K562 (cell line): ENCODE results near the gene IRF9. TPM values are rescaled to one million over a fixed set of nuclear protein-coding genes. Genes with fewer than 3 reads are reported as not detected.

Experiments used
- CAMTA2 ChIP-seq: fragments of 250-450 bp; sonication (Bioruptor Pico); conservative IDR thresholded peaks from 2 replicates; pipeline ENCODE4 v1.5.1; 2022
- CBX2 ChIP-seq: fragments of 200-600 bp; sonication (generic); IDR thresholded peaks from one replicate; pipeline ENCODE4 v1.6.1; 2012; ENCODE audit warnings: mild to moderate bottlenecking, low read length, inconsistent platforms; ENCODE audit not compliant: insufficient read depth, poor library complexity, severe bottlenecking
- CHAMP1 ChIP-seq: fragments of 450-650 bp; IDR thresholded peaks from 2 replicates; pipeline ENCODE4 v1.6.1; 2016; ENCODE audit warnings: mild to moderate bottlenecking
- DEAF1 ChIP-seq: fragments of 450-650 bp; formaldehyde crosslinking; IDR thresholded peaks from 2 replicates; pipeline ENCODE4 v1.4.0; 2020; ENCODE audit warnings: mild to moderate bottlenecking, moderate library complexity
- HIVEP1 ChIP-seq: fragments of 250-450 bp; sonication (Bioruptor Pico); IDR thresholded peaks from 2 replicates; pipeline ENCODE4 v1.4.0; 2020; ENCODE audit warnings: mild to moderate bottlenecking
- IRF2 ChIP-seq: sonication (generic); formaldehyde crosslinking; IDR thresholded peaks from 2 replicates; pipeline ENCODE4 v1.8.1; 2022; ENCODE audit warnings: mild to moderate bottlenecking, missing genetic modification reagents
- KLF1 ChIP-seq: fragments of 450-650 bp; IDR thresholded peaks from 2 replicates; pipeline ENCODE4 v1.6.1; 2016; ENCODE audit warnings: missing genetic modification characterization, missing compliant biosample characterization
- KLF10 ChIP-seq: fragments of 250-450 bp; sonication (Bioruptor Pico); IDR thresholded peaks from 2 replicates; pipeline ENCODE4 v1.6.1; 2021; ENCODE audit warnings: matching md5 sums
- NRF1 ChIP-seq, 2 experiments: fragments of 450-650 bp; IDR thresholded peaks in 1 of 2; conservative IDR thresholded peaks in 1 of 2; 2 replicates each; pipeline ENCODE4 v1.6.1; 2014; ENCODE audit warnings: mild to moderate bottlenecking in 2 of 2
- TEAD4 ChIP-seq, 2 experiments: sonication (generic) in 1 of 2; formaldehyde crosslinking in 1 of 2; IDR thresholded peaks; 2 replicates each; pipeline versions ENCODE4 v1.6.1 to v1.8.0; 2012 to 2022; ENCODE audit warnings: borderline replicate concordance in 1 of 2, inconsistent platforms in 1 of 2, low read length in 1 of 2, mild to moderate bottlenecking in 1 of 2, missing genetic modification reagents in 1 of 2
- XRCC5 ChIP-seq: fragments of 200-400 bp; formaldehyde crosslinking; IDR thresholded peaks from 2 replicates; pipeline ENCODE4 v1.6.1; 2017; ENCODE audit warnings: low read depth, mild to moderate bottlenecking, low read length
- ZNF133 ChIP-seq: fragments of 250-450 bp; sonication (Bioruptor Pico); IDR thresholded peaks from 2 replicates; pipeline ENCODE4 v1.4.0; 2020; ENCODE audit warnings: mild to moderate bottlenecking
- ZNF280A ChIP-seq: fragments of 450-650 bp; IDR thresholded peaks from 2 replicates; pipeline ENCODE4 v1.6.1; 2018; ENCODE audit warnings: mild to moderate bottlenecking, low read depth; ENCODE audit not compliant: partially characterized antibody
- ZNF644 ChIP-seq: fragments of 200-800 bp; sonication (Bioruptor generic); IDR thresholded peaks from 2 replicates; pipeline ENCODE4 v1.6.1; 2016; ENCODE audit warnings: low read depth, missing genetic modification characterization, missing compliant biosample characterization
- ZNF778 ChIP-seq: fragments of 450-650 bp; formaldehyde crosslinking; IDR thresholded peaks from 2 replicates; pipeline ENCODE4 v1.4.0; 2020; ENCODE audit warnings: mild to moderate bottlenecking, moderate library complexity
- polyA plus RNA-seq, 8 experiments: library from polyadenylated mRNA; depleted of rRNA in 4 of 8; stranded (reverse) in 5 of 8; unstranded in 3 of 8; fragments of >200 nt; fragmentation: Nextera tagmentation in 2 of 8; fragmentation: Illumina TruSeq in 1 of 8; extraction: Ambion mirVana in 2 of 8; extraction: Trizol in 1 of 8; gene quantifications; 2 replicates each; pipeline versions ENCODE4 v1.2.1 to v1.2.3, GENCODE V29; 2011 to 2014; ENCODE audit warnings: inconsistent platforms in 1 of 8, missing spikeins in 1 of 8
- total RNA-seq, 7 experiments: library from RNA; depleted of rRNA in 6 of 7; stranded (reverse); fragments of >200 nt in 6 of 7; fragmentation: Illumina TruSeq in 2 of 7; extraction: Trizol in 2 of 7; gene quantifications; 2 replicates each; pipeline versions ENCODE4 v1.2.1 to v1.2.3, GENCODE V29; 2011 to 2021; ENCODE audit warnings: low replicate concordance in 1 of 7
- TF ChIP-seq, protein P1 (sequence below), 2 experiments: fragments of 200-800 bp in 1 of 2; sonication (Bioruptor generic) in 1 of 2; sonication (generic) in 1 of 2; formaldehyde crosslinking in 1 of 2; IDR thresholded peaks in 1 of 2; conservative IDR thresholded peaks in 1 of 2; 2 replicates each; pipeline versions ENCODE4 v1.5.0 to v1.6.1; 2016 to 2020; ENCODE audit warnings: missing compliant biosample characterization in 1 of 2, missing genetic modification characterization in 1 of 2, missing genetic modification reagents in 1 of 2
- TF ChIP-seq, protein P2 (sequence below): fragments of 450-650 bp; conservative IDR thresholded peaks from 2 replicates; pipeline ENCODE4 v1.6.1; 2016; ENCODE audit warnings: missing genetic modification characterization, low read depth, mild to moderate bottlenecking, missing compliant biosample characterization, moderate library complexity

Gene IRF9
- total and polyA plus RNA-seq, 9 of the 15 experiments (the other 6 are each of a cell fraction or from before 2014, with no cell fraction given): 0.79 to 14.8 (median 6.1) TPM

DNA sequence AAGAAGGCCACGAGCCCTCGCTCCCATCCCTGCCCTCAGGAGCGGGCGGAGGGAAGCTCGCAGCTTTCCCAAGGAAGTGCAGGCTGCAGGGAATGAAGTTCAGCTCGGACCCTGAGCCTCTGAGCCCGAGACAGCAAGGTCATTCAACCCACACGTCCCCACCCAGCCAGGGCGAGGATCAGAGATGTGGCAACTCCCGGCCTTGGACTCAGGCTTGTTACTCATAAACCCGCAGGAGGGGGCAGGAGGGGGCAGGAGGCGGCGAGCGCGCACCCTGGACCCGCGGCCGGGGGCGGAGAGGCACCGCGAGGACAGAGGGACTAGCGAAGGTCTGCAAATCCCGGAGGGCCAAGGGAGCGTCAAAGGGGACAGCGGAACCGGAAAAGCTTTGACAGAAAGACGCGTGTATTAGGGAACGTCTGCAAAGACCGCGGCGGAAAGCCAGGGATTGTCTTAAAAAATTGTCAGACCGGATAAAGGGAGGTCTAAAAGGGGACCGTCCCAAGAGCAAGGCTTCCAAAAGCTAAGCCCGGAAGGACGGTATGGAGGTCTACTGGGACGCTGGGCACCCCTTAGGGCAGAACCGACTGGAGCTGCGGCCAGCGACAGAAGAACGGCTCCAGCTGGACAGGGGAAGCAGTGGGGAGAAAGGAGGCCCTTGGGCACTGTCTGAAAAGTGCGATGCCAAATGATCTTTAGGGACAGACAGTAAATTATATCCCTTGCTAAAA lies 47.1 kb upstream of the IRF9 start (continued):
- TF ChIP-seq, protein P1, sequence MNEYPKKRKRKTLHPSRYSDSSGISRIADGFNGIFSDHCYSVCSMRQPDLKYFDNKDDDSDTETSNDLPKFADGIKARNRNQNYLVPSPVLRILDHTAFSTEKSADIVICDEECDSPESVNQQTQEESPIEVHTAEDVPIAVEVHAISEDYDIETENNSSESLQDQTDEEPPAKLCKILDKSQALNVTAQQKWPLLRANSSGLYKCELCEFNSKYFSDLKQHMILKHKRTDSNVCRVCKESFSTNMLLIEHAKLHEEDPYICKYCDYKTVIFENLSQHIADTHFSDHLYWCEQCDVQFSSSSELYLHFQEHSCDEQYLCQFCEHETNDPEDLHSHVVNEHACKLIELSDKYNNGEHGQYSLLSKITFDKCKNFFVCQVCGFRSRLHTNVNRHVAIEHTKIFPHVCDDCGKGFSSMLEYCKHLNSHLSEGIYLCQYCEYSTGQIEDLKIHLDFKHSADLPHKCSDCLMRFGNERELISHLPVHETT (CRISPR knock-in tag; conservative IDR thresholded peaks at IDR 0.05 in 1 of 2, IDR thresholded peaks at IDR 0.05 in 1 of 2): peak in 1 of 2 experiments; percentile 90; a peak in 2 of 4 replicates
- TF ChIP-seq CAMTA2 (CRISPR knock-in tag) (no peak), ZNF280A (no peak), TEAD4 (IDR thresholded peaks at IDR 0.05; ENCODE audit: low read length) (0 out of 2 replicates have a peak, but pooled peaks have one; percentile 0), TEAD4 (CRISPR knock-in tag; IDR thresholded peaks at IDR 0.05; ENCODE audit: borderline replicate concordance) (no peak), IRF2 (CRISPR knock-in tag) (no peak), ZNF644 (tag) (no peak), HIVEP1 (CRISPR knock-in tag) (no peak), NRF1 (conservative IDR thresholded peaks at IDR 0.05 in 1 of 2, IDR thresholded peaks at IDR 0.05 in 1 of 2) (no peak), KLF10 (CRISPR knock-in tag) (no peak), CBX2 (no peak), KLF1 (tag) (peak; percentile 32; the same call in 1 of the 2 replicates), ZNF778 (CRISPR knock-in tag) (no peak), XRCC5 (0 out of 2 replicates have a peak, but pooled peaks have one; percentile 12), DEAF1 (CRISPR knock-in tag) (0 out of 2 replicates have a peak, but pooled peaks have one; percentile 37), ZNF133 (no peak), CHAMP1 (peak; percentile 72; the same call in 1 of the 2 replicates)
- TF ChIP-seq, protein P2, sequence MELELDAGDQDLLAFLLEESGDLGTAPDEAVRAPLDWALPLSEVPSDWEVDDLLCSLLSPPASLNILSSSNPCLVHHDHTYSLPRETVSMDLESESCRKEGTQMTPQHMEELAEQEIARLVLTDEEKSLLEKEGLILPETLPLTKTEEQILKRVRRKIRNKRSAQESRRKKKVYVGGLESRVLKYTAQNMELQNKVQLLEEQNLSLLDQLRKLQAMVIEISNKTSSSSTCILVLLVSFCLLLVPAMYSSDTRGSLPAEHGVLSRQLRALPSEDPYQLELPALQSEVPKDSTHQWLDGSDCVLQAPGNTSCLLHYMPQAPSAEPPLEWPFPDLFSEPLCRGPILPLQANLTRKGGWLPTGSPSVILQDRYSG (tag): no peak
